GM13976 (cell line): ENCODE results near the gene NME9.
"Not testable (repeated sequence)": the region's sequence is repeated elsewhere in the genome, so short reads cannot be mapped to it uniquely, and the experiment has no call there.

Source experiments
- DNase-seq: peaks from one replicate; pipeline ENCODE4 v3.0.0; 2012; ENCODE audit warnings: low spot score
- in situ Hi-C: fragments of 300-500 bp; cut with MboI; formaldehyde crosslinking; loops from one replicate; pipeline ENCODE4 v1.12.0; 2022; ENCODE audit warnings: low sequenced_read_pairs, mixed read lengths, inconsistent platforms; ENCODE audit not compliant: unreplicated experiment
- TF ChIP-seq, protein P1 (sequence below): IDR thresholded peaks from 2 replicates; pipeline ENCODE4 v1.5.1; 2012; ENCODE audit warnings: borderline replicate concordance, mild to moderate bottlenecking; ENCODE audit not compliant: insufficient read depth; ENCODE audit errors: extremely low read depth, missing control alignments, control extremely low read depth

NME9 gene, protein sequence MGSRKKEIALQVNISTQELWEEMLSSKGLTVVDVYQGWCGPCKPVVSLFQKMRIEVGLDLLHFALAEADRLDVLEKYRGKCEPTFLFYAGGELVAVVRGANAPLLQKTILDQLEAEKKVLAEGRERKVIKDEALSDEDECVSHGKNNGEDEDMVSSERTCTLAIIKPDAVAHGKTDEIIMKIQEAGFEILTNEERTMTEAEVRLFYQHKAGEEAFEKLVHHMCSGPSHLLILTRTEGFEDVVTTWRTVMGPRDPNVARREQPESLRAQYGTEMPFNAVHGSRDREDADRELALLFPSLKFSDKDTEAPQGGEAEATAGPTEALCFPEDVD

DNA sequence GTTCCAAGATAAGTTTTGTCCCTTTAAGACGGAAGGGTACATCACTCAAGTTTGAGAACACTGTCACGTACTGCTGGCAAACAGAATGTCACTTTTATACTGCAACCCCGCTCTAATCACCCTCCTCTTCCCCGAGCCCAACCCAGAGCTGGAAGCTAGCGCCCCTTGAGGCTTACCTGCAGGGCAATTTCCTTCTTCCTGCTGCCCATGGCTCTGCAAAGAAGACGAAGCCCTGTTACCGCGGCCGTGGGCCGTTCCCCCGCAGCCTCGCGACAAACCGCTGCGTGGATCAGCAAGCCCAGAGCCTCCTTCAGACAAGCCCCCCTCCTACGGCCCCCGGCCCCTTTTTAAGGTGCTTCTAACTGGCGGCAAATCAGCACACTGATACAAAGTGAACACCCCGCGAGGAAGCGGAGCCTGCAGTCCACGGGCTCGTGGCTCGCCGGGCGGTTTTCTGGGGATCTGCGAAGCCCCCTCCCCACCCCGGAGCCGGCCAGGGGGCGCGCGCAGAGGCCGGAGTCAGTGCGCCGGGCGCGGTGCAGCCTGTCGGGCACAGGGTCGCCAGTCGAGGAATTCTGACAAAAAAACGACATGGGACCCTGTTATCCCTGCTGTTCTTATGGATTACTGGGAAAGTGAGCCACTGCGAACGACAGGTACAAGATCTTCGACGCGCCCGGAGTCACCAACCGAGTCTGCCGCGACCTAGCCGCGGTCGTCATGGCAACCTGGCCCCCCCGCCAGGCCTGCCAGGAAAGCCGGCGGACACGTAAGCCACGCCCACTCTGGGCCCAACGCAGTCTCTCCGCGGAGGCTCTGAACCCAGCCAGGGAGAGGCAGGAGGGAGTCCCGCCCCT is at the start of gene NME9:
Gene NME9, minus strand, starts transcription at position 725 of the 857 bp plus-strand sequence. Its CDS starts 516 bp downstream, at position 209.
- in situ Hi-C loops: no loop called here
- TF ChIP-seq, protein P1, sequence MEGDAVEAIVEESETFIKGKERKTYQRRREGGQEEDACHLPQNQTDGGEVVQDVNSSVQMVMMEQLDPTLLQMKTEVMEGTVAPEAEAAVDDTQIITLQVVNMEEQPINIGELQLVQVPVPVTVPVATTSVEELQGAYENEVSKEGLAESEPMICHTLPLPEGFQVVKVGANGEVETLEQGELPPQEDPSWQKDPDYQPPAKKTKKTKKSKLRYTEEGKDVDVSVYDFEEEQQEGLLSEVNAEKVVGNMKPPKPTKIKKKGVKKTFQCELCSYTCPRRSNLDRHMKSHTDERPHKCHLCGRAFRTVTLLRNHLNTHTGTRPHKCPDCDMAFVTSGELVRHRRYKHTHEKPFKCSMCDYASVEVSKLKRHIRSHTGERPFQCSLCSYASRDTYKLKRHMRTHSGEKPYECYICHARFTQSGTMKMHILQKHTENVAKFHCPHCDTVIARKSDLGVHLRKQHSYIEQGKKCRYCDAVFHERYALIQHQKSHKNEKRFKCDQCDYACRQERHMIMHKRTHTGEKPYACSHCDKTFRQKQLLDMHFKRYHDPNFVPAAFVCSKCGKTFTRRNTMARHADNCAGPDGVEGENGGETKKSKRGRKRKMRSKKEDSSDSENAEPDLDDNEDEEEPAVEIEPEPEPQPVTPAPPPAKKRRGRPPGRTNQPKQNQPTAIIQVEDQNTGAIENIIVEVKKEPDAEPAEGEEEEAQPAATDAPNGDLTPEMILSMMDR: peak; percentile 70
- DNase-seq: peak; percentile 80

DNA sequence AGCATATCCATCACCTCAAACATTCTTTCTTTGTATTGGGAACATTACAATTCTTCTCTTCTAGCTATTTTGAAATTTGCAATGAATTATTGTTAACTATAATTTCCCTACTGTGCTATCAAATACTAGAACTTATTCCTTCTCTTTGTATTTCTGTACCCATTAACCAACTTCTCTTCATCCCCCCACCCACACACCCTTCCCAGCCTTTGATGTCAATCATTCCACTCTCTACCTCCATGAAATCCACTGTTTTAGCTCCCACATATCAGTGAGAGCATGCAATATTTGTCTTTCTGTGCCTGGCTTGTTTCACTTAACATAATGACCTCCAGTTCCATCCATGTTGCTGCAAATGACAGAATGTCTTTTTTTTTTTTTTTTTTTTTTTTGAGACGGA is 49.3 kb upstream of the NME9 start:
- in situ Hi-C loops: no loop called here
- TF ChIP-seq, protein P1: no peak
- no peak for DNase-seq

DNA sequence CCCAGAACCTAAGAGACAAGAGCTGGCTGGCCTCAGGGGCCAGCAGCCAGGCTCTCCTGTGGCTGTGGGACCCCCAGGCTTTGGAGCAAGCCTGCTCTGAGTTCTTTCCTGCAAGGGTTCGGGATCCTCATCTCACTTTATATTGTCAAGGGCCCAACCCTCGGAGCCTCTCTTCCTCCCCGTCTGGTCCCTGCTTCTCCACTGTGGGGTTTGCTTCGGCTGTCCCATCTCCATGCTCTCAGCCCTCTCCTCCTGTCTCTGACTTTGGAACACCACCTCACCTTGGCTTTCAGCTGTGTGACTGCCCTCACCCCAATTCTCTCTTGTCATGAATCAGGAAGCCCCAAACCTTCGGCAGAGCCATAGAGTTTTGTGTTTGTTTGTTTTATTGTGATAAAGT is 48.7 kb upstream of the NME9 start:
- in situ Hi-C loops: no loop called here
- TF ChIP-seq, protein P1: no peak
- DNase-seq: no peak

DNA sequence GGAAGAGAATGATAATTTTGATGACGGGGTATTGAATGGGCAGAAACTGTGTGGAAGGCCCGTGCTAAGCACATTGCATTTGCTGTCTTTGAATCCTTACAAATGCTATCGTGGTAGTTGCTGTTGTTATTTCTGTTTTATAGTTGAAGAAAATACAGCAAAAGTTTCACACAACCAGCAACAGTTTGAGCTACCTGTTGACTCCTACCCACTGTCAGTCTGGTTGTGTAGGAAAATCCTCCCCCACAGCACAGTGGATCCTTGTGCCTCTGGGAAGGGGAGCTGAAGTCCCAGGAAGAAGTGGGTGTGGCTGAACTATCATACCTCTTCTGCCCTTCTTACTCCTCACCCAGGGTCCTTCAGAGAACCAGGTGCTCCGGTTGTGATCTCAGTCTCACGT is 48.2 kb upstream of the NME9 start:
- TF ChIP-seq, protein P1: no peak
- in situ Hi-C loops: no loop called here
- DNase-seq: no peak

DNA sequence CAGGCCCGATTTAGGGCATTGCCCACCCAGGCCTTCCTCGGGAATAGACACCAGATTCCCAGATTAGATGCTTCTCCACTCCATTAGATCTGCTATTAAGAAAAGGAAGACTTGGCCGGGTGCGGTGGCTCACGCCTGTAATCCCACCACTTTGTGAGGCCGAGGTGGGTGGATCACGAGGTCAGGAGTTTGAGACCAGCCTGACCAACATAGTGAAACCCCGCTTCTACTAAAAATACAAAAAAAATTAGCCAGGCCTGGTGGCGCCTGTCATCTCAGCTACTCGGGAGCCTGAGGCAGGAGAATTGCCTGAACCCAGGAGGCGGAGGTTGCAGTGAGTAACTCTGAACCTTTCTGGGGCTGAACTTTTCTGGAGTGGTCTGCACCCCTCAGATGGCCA is 47.6 kb upstream of the NME9 start:
- DNase-seq, in situ Hi-C loops: not testable (repeated sequence)

DNA sequence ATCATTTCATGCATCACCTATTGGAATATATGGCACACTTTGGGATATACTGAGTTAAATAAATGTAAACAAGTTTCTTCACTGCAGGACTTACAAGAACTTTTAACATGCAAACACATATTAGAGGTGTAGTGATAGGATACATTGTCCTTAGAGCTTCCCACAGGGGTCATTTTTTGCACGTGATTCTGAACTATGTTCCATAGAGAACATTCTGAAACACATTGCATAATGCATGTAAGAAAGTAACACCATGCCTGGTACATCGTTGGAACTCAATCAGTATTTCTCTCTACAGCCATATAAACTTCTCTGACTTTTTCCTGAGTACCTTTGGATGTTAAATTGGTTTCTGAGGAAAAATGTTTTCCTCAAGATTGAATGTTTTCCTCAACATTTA is 47.0 kb upstream of the NME9 start:
- in situ Hi-C loops: no loop called here
- TF ChIP-seq, protein P1: no peak

DNA sequence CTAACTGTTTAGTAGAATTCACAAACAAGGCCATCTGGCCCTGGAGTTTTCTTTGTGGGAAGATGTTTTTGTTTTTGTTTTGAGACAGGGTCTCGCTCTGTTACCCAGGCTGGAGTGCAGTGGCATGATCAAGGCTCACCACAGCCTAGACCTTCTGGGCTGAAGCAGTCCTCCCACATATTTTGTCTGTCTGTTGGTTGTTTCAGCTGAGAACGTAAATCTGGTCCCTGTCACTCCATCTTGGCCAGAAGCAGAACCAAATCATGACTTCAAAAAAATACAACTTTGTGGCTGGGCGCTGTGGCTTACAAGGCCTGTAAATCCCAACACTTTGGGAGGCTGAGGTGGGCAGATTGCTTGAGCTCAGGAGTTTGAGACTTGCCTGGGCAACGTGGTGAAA is 45.8 kb upstream of the NME9 start:
- TF ChIP-seq, protein P1: no peak
- in situ Hi-C loops: no loop called here

More for the DNA sequence above, 47.0 kb upstream of the NME9 start:
- DNase-seq: no peak

More for the DNA sequence above, 45.8 kb upstream of the NME9 start:
- DNase-seq: no peak
